HG02870 (cell line): Measurements from ENCODE around the gene AGFG1.
"Not testable (repeated sequence)": the region's sequence is repeated elsewhere in the genome, so short reads cannot be mapped to it uniquely, and the experiment has no call there.

Experiments
- ATAC-seq: cut with Tn5 transposase; IDR thresholded peaks from one replicate; pipeline ENCODE4 v1.9.1; 2021; ENCODE audit warnings: mild to moderate bottlenecking, moderate library complexity; ENCODE audit not compliant: unreplicated experiment

AGFG1 gene

GRCh38 chr2:227534714-227535113, 62.8 kb downstream of the AGFG1 start:
- peak; percentile 92 for ATAC-seq

- ATAC-seq, result no peak
These were observed 64.5 kb downstream of the AGFG1 start for GRCh38 chr2:227536445-227536844.

GRCh38 chr2:227539465-227539956, 67.6 kb downstream of the AGFG1 start:
- no peak for ATAC-seq

- not testable (repeated sequence) for ATAC-seq
These were observed 68.4 kb downstream of the AGFG1 start for GRCh38 chr2:227540352-227540751.

GRCh38 chr2:227545990-227546389, 74.0 kb downstream of the AGFG1 start:
- no peak for ATAC-seq

- ATAC-seq, result no peak
These were observed 79.9 kb downstream of the AGFG1 start for GRCh38 chr2:227551836-227552235.

- ATAC-seq, result no peak
These were observed 90.6 kb downstream of the AGFG1 start for GRCh38 chr2:227562581-227562980.

- no peak for ATAC-seq
These were observed 93.1 kb downstream of the AGFG1 start for GRCh38 chr2:227565080-227565479.

- no peak for ATAC-seq
These were observed 94.1 kb downstream of the AGFG1 start for GRCh38 chr2:227566012-227566411.

GRCh38 chr2:227568852-227569169, 96.9 kb downstream of the AGFG1 start:
- no peak for ATAC-seq

- no peak for ATAC-seq
These were observed 98.7 kb downstream of the AGFG1 start for GRCh38 chr2:227570615-227571014.

GRCh38 chr2:227576110-227576509, 104.2 kb downstream of the AGFG1 start:
- no peak for ATAC-seq

- no peak for ATAC-seq
These were observed 104.9 kb downstream of the AGFG1 start for GRCh38 chr2:227576812-227577211.

GRCh38 chr2:227577555-227577954, 105.6 kb downstream of the AGFG1 start:
- ATAC-seq, result no peak

GRCh38 chr2:227578642-227579041, 106.7 kb downstream of the AGFG1 start:
- ATAC-seq, result no peak

- ATAC-seq, result no peak
These were observed 107.8 kb downstream of the AGFG1 start for GRCh38 chr2:227579791-227580190.

- ATAC-seq, result no peak
These were observed 110.4 kb downstream of the AGFG1 start for GRCh38 chr2:227582369-227582768.

- peak; percentile 68 for ATAC-seq
These were observed 120.9 kb downstream of the AGFG1 start for GRCh38 chr2:227592694-227593387.

- ATAC-seq, result no peak
These were observed 123.8 kb downstream of the AGFG1 start for GRCh38 chr2:227595797-227596196.

- no peak for ATAC-seq
These were observed 125.1 kb downstream of the AGFG1 start for GRCh38 chr2:227597036-227597435.

- no peak for ATAC-seq
These were observed 126.0 kb downstream of the AGFG1 start for GRCh38 chr2:227597998-227598397.

- ATAC-seq, result not testable (repeated sequence)
These were observed 127.0 kb downstream of the AGFG1 start, which contains the start of gene SCYGR2 for GRCh38 chr2:227598835-227599503. TSS of gene SCYGR2 (plus strand) at chr2:227598893. CDS start at chr2:227598893, 0 bp downstream.
